ENCODE measurements around the gene MED12L.

MED12L gene

DNA sequence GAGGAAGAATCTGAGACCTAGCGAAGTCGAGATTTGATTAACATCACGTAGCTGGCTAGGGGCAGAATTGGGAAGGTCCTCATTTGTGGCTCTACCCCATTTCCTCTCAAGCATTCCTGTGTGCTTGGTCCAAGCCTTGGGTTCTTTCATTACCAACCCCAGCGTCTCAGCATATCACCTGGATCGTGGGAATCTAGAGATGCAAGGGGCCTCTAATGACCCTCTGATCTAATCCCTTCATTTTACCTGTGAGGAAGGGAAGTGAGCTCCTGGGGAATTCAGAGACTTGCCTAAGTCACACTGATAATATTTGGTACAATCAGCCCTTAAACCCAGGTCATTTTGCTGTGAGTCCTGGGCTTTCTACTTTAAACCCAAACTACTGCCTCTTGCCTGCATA is 229.1 kb downstream of the MED12L start:
- H3K9ac ChIP-seq (ENCODE audit: low read depth, low read length), result no peak overlapping the region
- peaks cover 28% of the 10 kb centered on the region for H3K4me1 ChIP-seq (ENCODE audit: control insufficient read depth, insufficient read depth, low read length)
- H3K36me3 ChIP-seq (ENCODE audit: control insufficient read depth, insufficient read depth, low read length), result no peaks in the 10 kb centered on the region
- H3K4me3 ChIP-seq (ENCODE audit: low read depth, low read length), result no peak overlapping the region
- H3K27me3 ChIP-seq (ENCODE audit: control insufficient read depth, insufficient read depth, low read length), result no peaks in the 10 kb centered on the region
- no peaks in the 10 kb centered on the region for H3K9me3 ChIP-seq (ENCODE audit: control insufficient read depth, insufficient read depth, low read length)

DNA sequence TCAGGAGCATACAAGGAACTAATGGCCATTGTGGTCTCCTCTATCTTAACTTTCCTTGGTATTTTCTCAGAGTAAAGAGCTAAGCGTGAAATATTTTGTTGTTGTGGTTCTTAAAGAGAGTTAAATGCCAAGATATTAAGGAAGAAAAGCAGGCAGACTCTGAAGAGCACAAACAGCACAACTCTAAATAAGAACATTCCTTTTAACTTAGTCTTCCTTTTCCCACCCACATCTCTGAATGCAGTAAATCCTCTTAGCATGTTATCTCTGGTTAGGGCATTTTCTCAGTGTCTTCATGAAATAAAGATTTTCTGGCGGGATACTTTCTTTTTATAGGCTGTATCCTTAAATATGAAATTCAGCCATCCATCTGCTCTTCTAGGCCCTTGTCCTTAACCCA is 229.7 kb downstream of the MED12L start:
- H3K27me3 ChIP-seq (ENCODE audit: control insufficient read depth, insufficient read depth, low read length), result no peaks in the 10 kb centered on the region
- no peaks in the 10 kb centered on the region for H3K36me3 ChIP-seq (ENCODE audit: control insufficient read depth, insufficient read depth, low read length)
- H3K4me1 ChIP-seq (ENCODE audit: control insufficient read depth, insufficient read depth, low read length), result peaks cover 28% of the 10 kb centered on the region
- H3K9ac ChIP-seq (ENCODE audit: low read depth, low read length), result no peak overlapping the region
- no peak overlapping the region for H3K4me3 ChIP-seq (ENCODE audit: low read depth, low read length)
- H3K9me3 ChIP-seq (ENCODE audit: control insufficient read depth, insufficient read depth, low read length), result no peaks in the 10 kb centered on the region

DNA sequence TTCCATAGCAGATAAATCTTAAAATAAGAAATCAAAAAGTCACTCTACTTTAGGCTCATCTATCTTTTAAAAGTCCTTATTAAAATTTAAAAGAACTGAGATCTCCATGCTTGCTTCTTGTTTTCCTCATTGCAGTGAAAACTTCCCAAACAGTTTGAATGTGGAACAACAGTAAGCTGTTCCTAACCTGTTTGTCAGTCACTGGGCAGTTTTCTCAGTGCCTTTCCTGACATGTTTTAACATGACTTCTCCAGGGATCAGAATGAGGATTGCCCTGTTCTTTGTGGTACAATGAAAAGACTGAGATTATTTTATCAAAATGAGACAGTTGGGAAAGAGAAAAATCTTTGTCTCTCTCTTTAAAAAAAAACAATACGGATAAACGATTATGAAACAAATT is 230.4 kb downstream of the MED12L start:
- Histone ChIP-seq H3K36me3 (ENCODE audit: control insufficient read depth, insufficient read depth, low read length) (no peaks in the 10 kb centered on the region), H3K4me1 (ENCODE audit: control insufficient read depth, insufficient read depth, low read length) (peaks cover 28% of the 10 kb centered on the region), H3K4me3 (ENCODE audit: low read depth, low read length) (no peak overlapping the region), H3K9me3 (ENCODE audit: control insufficient read depth, insufficient read depth, low read length) (no peaks in the 10 kb centered on the region), H3K27me3 (ENCODE audit: control insufficient read depth, insufficient read depth, low read length) (no peaks in the 10 kb centered on the region), H3K9ac (ENCODE audit: low read depth, low read length) (no peak overlapping the region)

DNA sequence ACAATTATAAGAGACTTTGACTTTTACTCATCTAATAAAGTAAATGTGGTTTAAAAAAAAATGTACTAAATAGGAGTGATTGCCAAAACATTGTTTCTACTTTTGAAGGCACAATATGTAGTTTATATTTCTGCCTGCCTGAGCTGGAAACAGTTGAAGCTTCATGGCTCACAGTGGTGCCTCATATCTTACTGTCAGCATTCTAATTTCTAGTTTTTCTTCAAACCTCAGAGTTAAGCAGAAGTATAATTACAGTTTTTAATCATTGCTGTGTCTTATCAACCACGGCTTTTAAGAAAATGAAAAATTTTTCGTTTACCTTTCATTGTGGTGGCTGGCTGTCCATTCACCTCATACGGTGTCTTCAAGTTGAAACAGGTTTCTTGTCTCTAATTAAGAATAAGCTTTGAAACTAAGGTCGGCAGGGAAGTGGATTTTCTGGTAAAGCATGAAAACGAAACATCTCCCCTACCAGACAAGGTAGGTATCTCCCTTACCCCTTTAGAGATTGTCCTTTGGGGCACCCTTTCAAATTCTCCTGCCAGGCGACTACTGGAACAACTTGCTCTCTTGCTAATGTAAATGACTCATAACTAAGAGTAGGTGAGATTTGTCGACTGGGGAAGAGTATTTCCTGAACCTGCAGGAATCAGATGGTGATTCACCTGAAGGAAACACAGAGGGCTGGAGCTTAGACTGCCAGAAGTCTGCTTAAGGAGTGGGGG is 231.0 kb downstream of the MED12L start, which contains the start of gene GPR87:
Gene GPR87, minus strand, starts transcription at position 554 of the 725 bp plus-strand sequence. CDS start 16,720 bp downstream, outside the sequence.
- Histone ChIP-seq H3K27me3 (ENCODE audit: control insufficient read depth, insufficient read depth, low read length) (no peaks in the 10 kb centered on the region), H3K4me3 (ENCODE audit: low read depth, low read length) (no peak within 1 kb of the TSS), H3K36me3 (ENCODE audit: control insufficient read depth, insufficient read depth, low read length) (no peaks in the 10 kb centered on the region), H3K4me1 (ENCODE audit: control insufficient read depth, insufficient read depth, low read length) (peaks cover 28% of the 10 kb centered on the region), H3K9me3 (ENCODE audit: control insufficient read depth, insufficient read depth, low read length) (no peaks in the 10 kb centered on the region), H3K9ac (ENCODE audit: low read depth, low read length) (no peak within 1 kb of the TSS)

DNA sequence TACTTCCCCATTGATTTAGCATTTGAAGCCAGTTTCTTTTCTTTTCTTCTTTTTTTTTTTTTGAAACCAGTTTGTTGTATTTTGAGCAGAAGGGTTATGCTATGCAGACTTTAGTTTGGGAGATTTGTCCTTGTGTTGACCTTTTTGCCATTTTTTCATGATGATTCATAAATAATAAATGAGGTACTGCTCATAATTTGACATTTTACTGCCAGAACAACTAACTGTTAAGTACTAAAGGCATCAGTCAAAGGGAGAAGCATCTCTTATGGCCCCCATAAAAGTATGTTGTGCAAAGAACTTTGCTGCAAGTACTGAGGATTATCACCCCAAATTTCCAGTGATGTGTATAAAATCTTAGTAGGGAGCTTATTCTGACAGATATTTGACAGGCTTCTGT is 232.8 kb downstream of the MED12L start:
- H3K4me1 ChIP-seq (ENCODE audit: control insufficient read depth, insufficient read depth, low read length), result peaks cover 23% of the 10 kb centered on the region
- H3K9me3 ChIP-seq (ENCODE audit: control insufficient read depth, insufficient read depth, low read length), result no peaks in the 10 kb centered on the region
- no peaks in the 10 kb centered on the region for H3K27me3 ChIP-seq (ENCODE audit: control insufficient read depth, insufficient read depth, low read length)
- no peaks in the 10 kb centered on the region for H3K36me3 ChIP-seq (ENCODE audit: control insufficient read depth, insufficient read depth, low read length)
- no peak overlapping the region for H3K4me3 ChIP-seq (ENCODE audit: low read depth, low read length)
- no peak overlapping the region for H3K9ac ChIP-seq (ENCODE audit: low read depth, low read length)

DNA sequence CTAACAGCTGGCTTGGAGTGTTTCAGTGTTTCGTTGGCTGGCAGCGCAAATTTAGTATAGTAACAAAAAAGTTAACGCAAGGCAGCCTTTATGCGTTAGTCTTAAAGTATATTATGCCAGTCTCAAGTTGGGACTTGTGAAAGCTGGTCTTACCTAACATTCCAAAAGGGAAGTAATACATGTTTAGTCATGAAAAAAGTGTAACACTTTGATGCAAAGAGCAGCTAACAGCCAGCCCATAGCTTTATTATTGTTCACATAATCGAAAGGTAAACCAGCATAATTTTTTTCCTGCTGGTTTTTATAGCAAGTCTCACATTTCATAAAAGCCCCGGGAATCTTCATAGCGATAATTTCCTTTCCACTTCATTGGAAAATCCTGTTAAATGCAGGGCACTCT is 233.5 kb downstream of the MED12L start:
- Histone ChIP-seq H3K27me3 (ENCODE audit: control insufficient read depth, insufficient read depth, low read length) (no peaks in the 10 kb centered on the region), H3K4me3 (ENCODE audit: low read depth, low read length) (no peak overlapping the region), H3K36me3 (ENCODE audit: control insufficient read depth, insufficient read depth, low read length) (no peaks in the 10 kb centered on the region), H3K4me1 (ENCODE audit: control insufficient read depth, insufficient read depth, low read length) (peaks cover 23% of the 10 kb centered on the region), H3K9ac (ENCODE audit: low read depth, low read length) (no peak overlapping the region), H3K9me3 (ENCODE audit: control insufficient read depth, insufficient read depth, low read length) (no peaks in the 10 kb centered on the region)

DNA sequence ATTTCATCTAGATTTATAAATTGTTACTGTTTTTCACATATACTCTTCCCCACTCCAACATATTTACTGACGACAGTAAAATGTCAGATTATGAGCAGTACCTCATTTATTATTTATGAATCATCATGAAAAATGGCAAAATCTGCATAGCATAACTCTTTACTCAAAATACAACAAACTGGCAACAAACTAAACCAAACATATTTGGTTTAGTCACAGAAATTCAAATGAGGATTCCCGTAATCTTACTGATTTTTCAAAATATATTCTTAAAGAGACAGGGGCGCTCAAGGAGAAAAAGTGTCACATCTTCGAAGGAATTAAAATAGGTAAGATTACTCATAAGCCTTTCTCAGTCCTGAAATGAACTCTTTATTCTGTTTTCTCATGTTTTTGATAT is 234.2 kb downstream of the MED12L start:
- Histone ChIP-seq H3K27me3 (ENCODE audit: control insufficient read depth, insufficient read depth, low read length) (no peaks in the 10 kb centered on the region), H3K4me1 (ENCODE audit: control insufficient read depth, insufficient read depth, low read length) (peaks cover 23% of the 10 kb centered on the region), H3K36me3 (ENCODE audit: control insufficient read depth, insufficient read depth, low read length) (no peaks in the 10 kb centered on the region), H3K9ac (ENCODE audit: low read depth, low read length) (no peak overlapping the region), H3K4me3 (ENCODE audit: low read depth, low read length) (no peak overlapping the region), H3K9me3 (ENCODE audit: control insufficient read depth, insufficient read depth, low read length) (no peaks in the 10 kb centered on the region)

DNA sequence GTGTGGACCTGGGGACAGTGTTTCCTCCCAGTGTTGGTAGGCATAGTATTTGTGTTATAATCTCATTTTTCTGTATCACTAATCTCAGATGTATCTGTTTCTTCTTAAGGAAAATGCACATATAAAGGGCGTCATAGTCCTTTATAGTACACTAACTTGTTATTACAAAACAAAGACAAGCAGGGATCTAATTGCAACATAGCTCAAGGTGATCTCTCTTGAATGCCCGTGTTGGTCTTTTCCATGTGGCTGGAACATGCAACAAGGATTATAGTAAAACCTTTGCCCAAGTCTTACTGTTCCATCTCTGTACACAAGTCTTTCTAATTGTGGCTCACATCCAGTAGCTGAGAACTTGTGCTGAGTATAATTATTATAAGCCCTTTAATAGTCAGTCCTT is 234.7 kb downstream of the MED12L start:
- H3K4me1 ChIP-seq (ENCODE audit: control insufficient read depth, insufficient read depth, low read length), result peaks cover 19% of the 10 kb centered on the region
- H3K36me3 ChIP-seq (ENCODE audit: control insufficient read depth, insufficient read depth, low read length), result no peaks in the 10 kb centered on the region
- no peak overlapping the region for H3K4me3 ChIP-seq (ENCODE audit: low read depth, low read length)
- no peaks in the 10 kb centered on the region for H3K9me3 ChIP-seq (ENCODE audit: control insufficient read depth, insufficient read depth, low read length)
- no peak overlapping the region for H3K9ac ChIP-seq (ENCODE audit: low read depth, low read length)
- no peaks in the 10 kb centered on the region for H3K27me3 ChIP-seq (ENCODE audit: control insufficient read depth, insufficient read depth, low read length)

DNA sequence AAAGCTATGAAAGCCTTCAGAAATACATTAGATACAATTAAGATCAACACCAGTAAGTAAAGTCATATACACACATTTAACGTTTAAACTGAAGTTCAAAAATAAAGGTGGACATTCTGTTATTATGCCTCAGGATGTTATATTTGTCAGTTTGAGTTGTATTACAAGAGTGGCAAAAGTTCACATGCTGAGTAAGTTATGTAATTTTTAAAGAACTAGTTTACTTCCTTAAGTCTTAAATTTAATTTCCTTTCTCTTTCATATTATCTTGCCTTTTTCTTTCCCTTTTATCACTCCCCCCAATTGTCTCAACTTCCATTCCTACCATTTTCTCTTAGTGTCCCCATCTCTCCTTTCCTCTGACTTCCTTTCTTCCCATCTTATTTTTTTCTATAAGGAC is 236.1 kb downstream of the MED12L start:
- Histone ChIP-seq H3K36me3 (ENCODE audit: control insufficient read depth, insufficient read depth, low read length) (no peaks in the 10 kb centered on the region), H3K9ac (ENCODE audit: low read depth, low read length) (no peak overlapping the region), H3K4me3 (ENCODE audit: low read depth, low read length) (no peak overlapping the region), H3K4me1 (ENCODE audit: control insufficient read depth, insufficient read depth, low read length) (peaks cover 13% of the 10 kb centered on the region), H3K9me3 (ENCODE audit: control insufficient read depth, insufficient read depth, low read length) (no peaks in the 10 kb centered on the region), H3K27me3 (ENCODE audit: control insufficient read depth, insufficient read depth, low read length) (no peaks in the 10 kb centered on the region)

DNA sequence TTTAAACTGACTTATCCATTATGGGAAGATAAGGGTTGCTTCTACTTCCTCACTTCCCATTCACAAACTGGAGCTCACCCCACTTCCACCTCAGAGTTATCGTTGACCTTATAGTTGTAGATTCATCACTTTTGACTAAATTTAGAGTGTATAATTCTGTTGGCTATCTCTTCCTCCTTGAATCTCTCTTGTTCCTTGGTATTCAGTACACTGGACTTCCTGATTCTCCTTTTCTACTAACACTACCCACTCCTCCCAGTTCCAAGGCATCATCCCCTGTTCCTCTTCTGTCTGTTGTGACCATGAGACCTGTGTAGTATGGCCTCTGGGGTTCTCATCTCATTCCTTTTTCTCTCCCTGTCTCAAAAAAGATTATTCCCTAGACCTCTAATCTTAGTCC is 237.0 kb downstream of the MED12L start:
- Histone ChIP-seq H3K27me3 (ENCODE audit: control insufficient read depth, insufficient read depth, low read length) (no peaks in the 10 kb centered on the region), H3K9me3 (ENCODE audit: control insufficient read depth, insufficient read depth, low read length) (no peaks in the 10 kb centered on the region), H3K9ac (ENCODE audit: low read depth, low read length) (no peak overlapping the region), H3K4me3 (ENCODE audit: low read depth, low read length) (no peak overlapping the region), H3K36me3 (ENCODE audit: control insufficient read depth, insufficient read depth, low read length) (no peaks in the 10 kb centered on the region), H3K4me1 (ENCODE audit: control insufficient read depth, insufficient read depth, low read length) (peaks cover 13% of the 10 kb centered on the region)

DNA sequence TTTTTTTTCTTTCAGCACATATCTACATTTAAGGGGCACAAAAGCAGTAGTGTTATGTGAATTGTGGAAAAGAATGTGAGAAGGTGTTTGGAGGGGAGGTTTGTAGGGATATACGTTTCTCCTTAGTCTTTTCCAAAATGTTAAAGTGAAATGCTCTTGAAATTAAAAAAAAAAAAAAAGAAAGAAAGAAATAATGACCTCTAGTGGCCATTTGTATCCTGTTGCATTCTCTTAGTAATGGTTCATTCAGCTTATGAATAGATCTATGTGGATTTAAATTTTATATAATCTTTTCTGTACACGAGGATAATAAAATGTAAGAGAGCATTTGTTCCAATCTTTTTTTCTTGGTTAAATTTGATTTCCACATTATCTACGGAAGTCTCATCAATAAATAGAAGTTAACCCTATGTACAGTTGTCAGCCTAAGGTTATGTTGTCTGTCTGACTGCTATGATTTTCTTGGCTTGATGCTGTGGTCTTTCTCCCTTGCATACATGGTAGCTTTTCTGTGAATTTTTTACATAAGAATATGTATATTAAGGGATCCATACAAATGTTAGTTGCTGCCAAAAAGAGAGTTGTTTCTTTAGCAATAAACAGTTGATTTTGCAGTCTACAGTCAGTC is 242.2 kb downstream of the MED12L start:
- no peak overlapping the region for H3K4me3 ChIP-seq (ENCODE audit: low read depth, low read length)
- H3K9me3 ChIP-seq (ENCODE audit: control insufficient read depth, insufficient read depth, low read length), result no peaks in the 10 kb centered on the region
- no peak overlapping the region for H3K9ac ChIP-seq (ENCODE audit: low read depth, low read length)
- no peaks in the 10 kb centered on the region for H3K36me3 ChIP-seq (ENCODE audit: control insufficient read depth, insufficient read depth, low read length)
- peaks cover 4% of the 10 kb centered on the region for H3K4me1 ChIP-seq (ENCODE audit: control insufficient read depth, insufficient read depth, low read length)
- no peaks in the 10 kb centered on the region for H3K27me3 ChIP-seq (ENCODE audit: control insufficient read depth, insufficient read depth, low read length)

DNA sequence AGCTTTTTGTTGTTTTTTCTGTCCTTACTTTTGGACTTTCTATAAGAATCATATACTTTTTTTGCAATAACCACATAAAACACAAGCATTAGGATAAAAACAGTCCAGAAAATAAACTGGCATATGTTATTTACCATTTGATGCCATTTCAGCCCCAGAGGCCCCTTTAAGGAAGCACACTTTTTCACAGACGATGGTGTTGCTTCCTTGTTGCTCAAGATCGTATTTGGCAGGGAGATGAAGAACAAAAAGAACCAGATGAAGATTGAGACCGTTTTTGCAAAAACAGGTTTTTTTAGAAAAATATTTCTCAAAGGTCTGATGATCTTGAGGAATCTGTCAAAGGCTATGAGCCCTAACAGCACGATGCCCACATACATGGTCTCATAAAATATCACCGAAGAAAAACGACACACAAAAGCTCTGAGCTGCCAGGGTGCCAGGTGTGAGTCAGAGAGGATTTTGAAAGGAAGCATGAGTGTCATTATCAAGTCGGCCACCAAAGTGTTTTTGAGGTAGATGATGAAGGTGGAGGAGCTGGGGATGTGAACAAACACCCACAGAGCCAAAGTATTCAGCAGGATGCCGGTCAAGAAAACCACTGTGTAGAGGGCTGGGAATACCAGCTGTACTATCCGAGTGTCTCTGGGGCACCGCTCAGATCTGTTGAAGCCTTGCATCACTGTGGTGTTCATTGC is 243.0 kb downstream of the MED12L start:
- Histone ChIP-seq H3K9ac (ENCODE audit: low read depth, low read length) (no peak overlapping the region), H3K9me3 (ENCODE audit: control insufficient read depth, insufficient read depth, low read length) (no peaks in the 10 kb centered on the region), H3K4me1 (ENCODE audit: control insufficient read depth, insufficient read depth, low read length) (peaks cover 4% of the 10 kb centered on the region), H3K4me3 (ENCODE audit: low read depth, low read length) (no peak overlapping the region), H3K36me3 (ENCODE audit: control insufficient read depth, insufficient read depth, low read length) (no peaks in the 10 kb centered on the region), H3K27me3 (ENCODE audit: control insufficient read depth, insufficient read depth, low read length) (no peaks in the 10 kb centered on the region)
